PC-9 (cell line): Measurements from ENCODE around the gene WDR27. TPM values are rescaled to one million over a fixed set of nuclear protein-coding genes. Genes with fewer than 3 reads are reported as not detected.

Experiments
- BruUV-seq: library from RNA; stranded (reverse); fragments of 400-500 nt; replicated peaks from 2 replicates; lab custom pipeline; 2021; lab: Mats Ljungman, UMichigan
- CTCF ChIA-PET: fragments of 300-600 bp; sonication (Branson Sonifier 250); formaldehyde crosslinking; loops from one replicate; lab custom pipeline; 2022; ENCODE audit warnings: antibody characterized with exemption; lab: Charles Lee
- POLR2A ChIA-PET: fragments of 300-600 bp; sonication (Branson Sonifier 250); formaldehyde crosslinking; loops from one replicate; lab custom pipeline; 2022; ENCODE audit warnings: antibody characterized with exemption; ENCODE audit not compliant: unreplicated experiment; lab: Charles Lee
- DNase-seq, 2 experiments: peaks; one replicate each; pipeline versions ENCODE4 v3.0.0 to v3.0.0-alpha.2; 2015 to 2022; ENCODE audit warnings: mixed read lengths in 1 of 2
- H2AFZ ChIP-seq: fragments of 200-600 bp; sonication (generic); 2 replicates; pipeline ENCODE4 v1.8.1; 2017; ENCODE audit warnings: antibody characterized with exemption
- H3F3A ChIP-seq: fragments of 200-600 bp; sonication (generic); 2 replicates; pipeline ENCODE4 v1.8.1; 2017; ENCODE audit warnings: antibody characterized with exemption, mild to moderate bottlenecking, low read depth; ENCODE audit not compliant: insufficient read depth
- H3K27ac ChIP-seq: fragments of 200-600 bp; sonication (generic); 2 replicates; pipeline ENCODE4 v1.6.1; 2016; ENCODE audit warnings: mixed run types
- H3K27me3 ChIP-seq: fragments of 200-600 bp; sonication (generic); 2 replicates; pipeline ENCODE4 v1.6.1; 2016; ENCODE audit warnings: low read depth, mixed run types; ENCODE audit not compliant: insufficient read depth
- H3K36me3 ChIP-seq: fragments of 200-600 bp; sonication (generic); 2 replicates; pipeline ENCODE4 v1.6.1; 2016; ENCODE audit warnings: low read depth, mixed run types
- H3K4me1 ChIP-seq: fragments of 200-600 bp; sonication (generic); replicated peaks from 2 replicates; pipeline ENCODE4 v1.6.1; 2016; ENCODE audit warnings: mixed run types; ENCODE audit not compliant: insufficient read depth
- H3K4me2 ChIP-seq: fragments of 200-600 bp; sonication (generic); 2 replicates; pipeline ENCODE4 v1.6.1; 2017; ENCODE audit warnings: mixed run types
- H3K4me3 ChIP-seq: fragments of 200-600 bp; sonication (generic); 2 replicates; pipeline ENCODE4 v1.6.1; 2016; ENCODE audit warnings: mixed run types
- H3K79me2 ChIP-seq: fragments of 200-600 bp; sonication (generic); 2 replicates; pipeline ENCODE4 v1.6.1; 2017; ENCODE audit warnings: low read depth, mixed run types
- H3K9me2 ChIP-seq: fragments of 200-600 bp; sonication (generic); 2 replicates; pipeline ENCODE4 v1.8.1; 2017; ENCODE audit warnings: mild to moderate bottlenecking; ENCODE audit not compliant: insufficient read depth
- H3K9me3 ChIP-seq: fragments of 200-600 bp; sonication (generic); 2 replicates; pipeline ENCODE4 v1.8.1; 2016; ENCODE audit warnings: low read depth; ENCODE audit not compliant: insufficient read depth
- H4K20me1 ChIP-seq: fragments of 200-600 bp; sonication (generic); 2 replicates; pipeline ENCODE4 v1.8.1; 2017; ENCODE audit not compliant: insufficient read depth
- CTCF ChIP-seq: fragments of 200-600 bp; sonication (generic); conservative IDR thresholded peaks from 2 replicates; pipeline ENCODE4 v1.6.1; 2017; ENCODE audit warnings: mixed run types, antibody characterized with exemption, mild to moderate bottlenecking, moderate library complexity
- EZH2 ChIP-seq: fragments of 200-600 bp; sonication (generic); IDR thresholded peaks from 2 replicates; pipeline ENCODE4 v1.8.0; 2017; ENCODE audit warnings: antibody characterized with exemption, low read depth
- intact Hi-C: fragments of 100-400 bp; cut with micrococcal nuclease; formaldehyde crosslinking; loops from one replicate; pipeline ENCODE4 v1.10.0; 2022; ENCODE audit not compliant: unreplicated experiment
- total RNA-seq: library from RNA; stranded (reverse); gene quantifications from 2 replicates; pipeline ENCODE4 v1.2.3, GENCODE V29; 2021

WDR27 gene
- total RNA-seq, 1 experiment from 2014 or later, result 54.2 TPM

DNA sequence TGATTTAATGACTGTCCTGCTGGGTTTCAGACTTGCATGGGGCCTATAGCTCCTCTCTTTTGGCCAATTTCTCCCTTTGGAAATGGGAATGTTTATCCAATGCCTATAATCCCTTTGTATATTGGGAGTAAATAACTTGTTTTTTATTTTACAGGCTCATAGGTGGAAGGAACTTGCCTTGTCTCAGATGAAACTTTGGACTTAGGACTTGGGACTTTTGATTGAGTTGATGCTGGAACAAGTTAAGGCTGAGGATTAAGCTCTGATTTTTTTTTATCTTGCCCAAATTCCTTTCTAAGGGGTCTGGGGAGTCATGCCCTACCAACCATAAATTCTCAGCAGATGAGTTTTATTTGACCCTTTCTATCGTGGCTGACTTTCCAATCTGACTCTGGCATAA, 23.5 kb downstream of the WDR27 start:
- peaks cover 15% of the 10 kb centered on the region; the same call in 1 of the 2 replicates for H3K36me3 ChIP-seq
- DNase-seq, result no peak
- intact Hi-C loops, result no loop called here
- no peak overlapping the region for H3K27ac ChIP-seq
- H3K79me2 ChIP-seq, result no peaks in the 10 kb centered on the region
- H3K9me3 ChIP-seq, result no peaks in the 10 kb centered on the region
- TF ChIP-seq CTCF (no peak), EZH2 (no peak)
- no TSS peak for BruUV-seq
- H4K20me1 ChIP-seq, result no peaks in the 10 kb centered on the region
- H3K27me3 ChIP-seq, result no peaks in the 10 kb centered on the region
- no peaks in the 10 kb centered on the region for H3K9me2 ChIP-seq
- H2AFZ ChIP-seq, result no peak overlapping the region
- no peak overlapping the region for H3K4me3 ChIP-seq
- ChIA-PET CTCF (no interaction called here), POLR2A (no interaction called here)
- no peaks in the 10 kb centered on the region for H3F3A ChIP-seq
- H3K4me2 ChIP-seq, result no peak overlapping the region
- H3K4me1 ChIP-seq, result no peaks in the 10 kb centered on the region

GRCh38 chr6:169677096-169677495, 24.7 kb downstream of the WDR27 start:
- H3K36me3 ChIP-seq, result peaks cover 15% of the 10 kb centered on the region; the same call in 1 of the 2 replicates
- H3K27me3 ChIP-seq, result no peaks in the 10 kb centered on the region
- H3K4me2 ChIP-seq, result no peak overlapping the region
- no peaks in the 10 kb centered on the region for H3K79me2 ChIP-seq
- H3K9me3 ChIP-seq, result no peaks in the 10 kb centered on the region
- H3K9me2 ChIP-seq, result no peaks in the 10 kb centered on the region
- ChIA-PET POLR2A (no interaction called here), CTCF (no interaction called here)
- no TSS peak for BruUV-seq
- H2AFZ ChIP-seq, result no peak overlapping the region
- H3K4me3 ChIP-seq, result no peak overlapping the region
- H3K27ac ChIP-seq, result no peak overlapping the region
- DNase-seq, result no peak
- TF ChIP-seq CTCF (no peak), EZH2 (no peak)
- H3K4me1 ChIP-seq, result no peaks in the 10 kb centered on the region
- intact Hi-C loops, result no loop called here
- no peaks in the 10 kb centered on the region for H4K20me1 ChIP-seq
- H3F3A ChIP-seq, result no peaks in the 10 kb centered on the region

DNA sequence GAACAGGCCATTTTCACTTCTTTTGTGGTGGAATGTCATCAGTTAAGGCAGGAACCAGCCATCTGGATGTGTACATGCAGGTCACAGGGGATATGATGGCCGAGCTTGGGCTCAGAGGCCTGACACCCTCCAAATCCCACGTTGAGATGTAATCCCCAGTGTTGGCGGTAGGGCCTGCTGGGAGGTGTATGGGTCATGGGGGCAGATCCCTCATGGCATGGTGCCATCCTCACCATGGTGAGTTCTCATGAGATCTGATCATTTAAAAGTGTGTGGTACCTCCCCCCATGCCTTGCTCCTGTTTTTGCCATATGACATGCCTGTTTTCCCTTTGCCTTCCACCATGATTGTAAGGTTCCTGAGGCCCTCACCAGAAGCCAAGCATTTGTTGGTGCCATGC, 26.8 kb downstream of the WDR27 start:
- Histone ChIP-seq H3K9me3 (no peaks in the 10 kb centered on the region), H3K79me2 (no peaks in the 10 kb centered on the region), H3K9me2 (no peaks in the 10 kb centered on the region), H3F3A (no peaks in the 10 kb centered on the region), H4K20me1 (no peaks in the 10 kb centered on the region), H3K27ac (no peak overlapping the region), H3K36me3 (peaks cover 10% of the 10 kb centered on the region; the same call in 1 of the 2 replicates), H3K4me1 (no peaks in the 10 kb centered on the region), H3K4me2 (no peak overlapping the region), H3K4me3 (no peak overlapping the region), H2AFZ (no peak overlapping the region), H3K27me3 (no peaks in the 10 kb centered on the region)
- no peak for DNase-seq
- ChIA-PET POLR2A (no interaction called here), CTCF (no interaction called here)
- intact Hi-C loops, result no loop called here
- TF ChIP-seq CTCF (no peak), EZH2 (no peak)
- BruUV-seq, result no TSS peak
